Upper lobe of left lung (tissue), 6 donors: Measurements from ENCODE around the gene RPS23. TPM values are rescaled to one million over a fixed set of nuclear protein-coding genes. Genes with fewer than 3 reads are reported as not detected.

Source experiments
- ATAC-seq, 2 donors: fragments of 200-7000 bp; cut with Tn5 transposase; one replicate each; pipeline ENCODE4 v1.9.1; 2022; ENCODE audit warnings: mild to moderate bottlenecking in 2 of 2, moderate library complexity in 2 of 2; ENCODE audit not compliant: low FRiP score in 2 of 2
- DNase-seq, 2 donors: peaks; one replicate each; pipeline ENCODE4 v3.0.0-alpha.2; 2019 to 2020
- H3K27ac ChIP-seq, 4 donors: fragments of 200-600 bp; sonication (generic); one replicate each; pipeline ENCODE4 v1.5.1; 2016 to 2019
- H3K27me3 ChIP-seq, 4 donors: fragments of 200-600 bp; sonication (generic); one replicate each; pipeline ENCODE4 v1.5.1; 2017 to 2019
- H3K36me3 ChIP-seq, 4 donors: fragments of 200-600 bp; sonication (generic); one replicate each; pipeline ENCODE4 v1.5.1; 2016 to 2019
- H3K4me1 ChIP-seq, 4 donors: fragments of 200-600 bp; sonication (generic); one replicate each; pipeline ENCODE4 v1.5.1; 2018 to 2019
- H3K4me3 ChIP-seq, 4 donors: fragments of 200-600 bp; sonication (generic); one replicate each; pipeline ENCODE4 v1.5.1; 2017 to 2019; ENCODE audit warnings: mild to moderate bottlenecking in 2 of 4, moderate library complexity in 1 of 4
- H3K9me3 ChIP-seq, 4 donors: fragments of 200-600 bp; sonication (generic); one replicate each; pipeline ENCODE4 v1.5.1; 2018 to 2019
- EP300 ChIP-seq, 4 donors: sonication (generic); formaldehyde crosslinking; IDR thresholded peaks; one replicate each; pipeline ENCODE4 v1.5.1; 2017; ENCODE audit warnings: antibody characterized with exemption in 4 of 4, control low read depth in 2 of 4
- POLR2A ChIP-seq, 4 donors: fragments of 450-650 bp; IDR thresholded peaks; one replicate each; pipeline ENCODE4 v1.5.1; 2016 to 2017; ENCODE audit warnings: antibody characterized with exemption in 4 of 4, mild to moderate bottlenecking in 2 of 4
- POLR2AphosphoS5 ChIP-seq, 2 donors: sonication (generic); formaldehyde crosslinking; IDR thresholded peaks; one replicate each; pipeline ENCODE4 v1.5.1; 2017; ENCODE audit warnings: antibody characterized with exemption in 2 of 2
- whole genome bisulfite sequencing, 2 donors: methylation state at CpG; one replicate each; pipeline ENCODE4 v1.1.5; 2017 to 2018; 5-methylcytosine and 5-hydroxymethylcytosine counted together
- total RNA-seq, 6 donors: library from RNA; depleted of rRNA in 4 of 6; stranded (reverse); fragments of >200 nt in 4 of 6; gene quantifications; one replicate each; pipeline versions ENCODE4 v1.1.0 to v1.2.1, GENCODE V29; 2016 to 2021
- TF ChIP-seq, protein P1 (sequence below), 6 experiments: fragments of 450-650 bp in 4 of 6; fragments of 200-600 bp in 2 of 6; sonication (generic) in 2 of 6; IDR thresholded peaks; one replicate each; pipeline ENCODE4 v1.5.1; 2016 to 2019; ENCODE audit warnings: antibody characterized with exemption in 6 of 6
- donor health status: DM: no; HTN: no; CAD: no; lungs with moderate emphysema.
- donor health status: DM: no; HTN: yes; CAD: no; lungs with severe emphysema.

RPS23 gene
- total RNA-seq, 6 donors from 2014 or later: 1,173 to 2,208 (median 1,478) TPM

DNA sequence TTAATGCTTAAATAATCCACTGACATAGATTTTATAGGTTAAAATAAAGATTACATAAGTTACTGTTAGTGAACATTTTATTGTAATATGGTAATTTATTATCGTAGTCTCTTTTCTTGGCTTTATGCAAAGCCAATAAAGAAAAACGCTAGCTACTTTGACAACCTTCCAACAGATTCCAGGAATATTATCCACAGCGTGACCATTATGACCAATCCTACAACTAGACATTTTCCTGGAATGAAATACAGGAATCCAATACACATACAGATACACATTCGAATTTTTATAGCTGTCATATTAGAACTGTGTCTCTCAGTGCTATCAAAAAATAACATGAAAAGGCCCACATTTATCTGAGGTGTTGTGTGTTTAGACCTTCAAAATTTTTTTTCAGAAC, 13.1 kb downstream of the RPS23 start:
- TF ChIP-seq, protein P1, sequence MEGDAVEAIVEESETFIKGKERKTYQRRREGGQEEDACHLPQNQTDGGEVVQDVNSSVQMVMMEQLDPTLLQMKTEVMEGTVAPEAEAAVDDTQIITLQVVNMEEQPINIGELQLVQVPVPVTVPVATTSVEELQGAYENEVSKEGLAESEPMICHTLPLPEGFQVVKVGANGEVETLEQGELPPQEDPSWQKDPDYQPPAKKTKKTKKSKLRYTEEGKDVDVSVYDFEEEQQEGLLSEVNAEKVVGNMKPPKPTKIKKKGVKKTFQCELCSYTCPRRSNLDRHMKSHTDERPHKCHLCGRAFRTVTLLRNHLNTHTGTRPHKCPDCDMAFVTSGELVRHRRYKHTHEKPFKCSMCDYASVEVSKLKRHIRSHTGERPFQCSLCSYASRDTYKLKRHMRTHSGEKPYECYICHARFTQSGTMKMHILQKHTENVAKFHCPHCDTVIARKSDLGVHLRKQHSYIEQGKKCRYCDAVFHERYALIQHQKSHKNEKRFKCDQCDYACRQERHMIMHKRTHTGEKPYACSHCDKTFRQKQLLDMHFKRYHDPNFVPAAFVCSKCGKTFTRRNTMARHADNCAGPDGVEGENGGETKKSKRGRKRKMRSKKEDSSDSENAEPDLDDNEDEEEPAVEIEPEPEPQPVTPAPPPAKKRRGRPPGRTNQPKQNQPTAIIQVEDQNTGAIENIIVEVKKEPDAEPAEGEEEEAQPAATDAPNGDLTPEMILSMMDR (IDR thresholded peaks at IDR 0.05): no peak
- TF ChIP-seq POLR2A (IDR thresholded peaks at IDR 0.05) (no peak), EP300 (IDR thresholded peaks at IDR 0.05) (no peak), POLR2AphosphoS5 (IDR thresholded peaks at IDR 0.05) (no peak)
- 66 to 69% methylated on average over 4 of the region's 4 CpGs for WGBS, 2 donors

DNA sequence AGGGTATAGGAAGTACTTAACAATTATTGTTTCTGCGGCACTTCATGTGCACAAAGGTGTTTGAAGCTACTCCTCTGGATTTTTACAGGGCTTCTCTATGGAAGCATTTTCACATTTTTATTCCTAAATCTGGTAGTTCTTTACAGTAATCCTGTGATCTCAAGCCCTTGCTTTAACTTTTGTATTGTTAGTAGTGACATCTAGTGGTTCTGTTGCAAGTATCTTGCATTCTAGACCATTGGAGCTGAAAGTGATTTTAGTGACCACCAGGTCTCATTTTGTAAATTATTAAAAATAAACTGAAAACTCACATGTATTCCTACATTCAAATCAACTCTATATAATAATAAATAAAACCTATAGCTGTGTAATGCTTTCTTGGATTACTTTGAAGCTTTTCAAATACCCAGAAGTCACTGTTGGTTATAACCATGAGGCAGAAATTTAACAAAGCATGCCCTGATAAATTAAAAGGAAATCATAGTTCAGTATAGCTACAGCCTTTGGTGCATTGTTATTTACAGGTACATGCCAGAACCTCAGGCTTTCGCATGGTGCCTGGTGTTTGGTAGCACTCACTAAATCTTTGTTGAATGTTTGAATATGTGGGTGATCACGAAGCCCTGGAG, 18.9 kb downstream of the RPS23 start:
- Histone ChIP-seq H3K4me1 (no peaks in the 10 kb centered on the region), H3K27ac (no peak overlapping the region), H3K4me3 (no peak overlapping the region), H3K27me3 (no peaks in the 10 kb centered on the region), H3K36me3 (no peaks in the 10 kb centered on the region), H3K9me3 (no peaks in the 10 kb centered on the region)
- TF ChIP-seq POLR2AphosphoS5 (IDR thresholded peaks at IDR 0.05): no peak
- TF ChIP-seq, protein P1 (IDR thresholded peaks at IDR 0.05): peak in 1 of 6 experiments; percentile 8
- no peak for DNase-seq
- ATAC-seq: no peak
- WGBS, 2 donors: 79 to 88% methylated on average over 3 of the region's 3 CpGs

More for the DNA sequence above, 13.1 kb downstream of the RPS23 start:
- DNase-seq (no peak), ATAC-seq (no peak)
- Histone ChIP-seq H3K36me3 (no peaks in the 10 kb centered on the region), H3K9me3 (peaks cover 0 to 9% (median 7%) of the 10 kb centered on the region in 4 donors), H3K27ac (no peak overlapping the region), H3K4me3 (no peak overlapping the region), H3K27me3 (no peaks in the 10 kb centered on the region), H3K4me1 (no peaks in the 10 kb centered on the region)

DNA sequence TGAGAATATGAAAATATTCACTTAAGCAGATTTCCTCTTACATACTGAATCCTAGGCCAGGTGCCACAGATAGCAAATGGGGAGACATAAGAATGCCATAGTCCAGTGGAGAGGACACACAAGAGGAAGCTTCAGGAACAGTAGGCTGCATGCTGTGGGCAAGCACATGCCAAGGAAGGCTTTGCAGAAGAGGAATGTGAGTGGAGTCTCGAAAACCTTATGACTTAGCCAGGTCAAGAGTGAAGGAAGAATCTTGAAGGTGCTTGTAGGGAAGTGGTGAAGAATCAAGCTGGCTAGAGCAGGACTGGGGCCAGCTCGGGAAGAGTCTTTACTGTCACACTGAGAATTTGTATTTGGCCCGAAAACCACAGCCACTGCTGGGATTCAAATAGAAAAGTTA, 20.4 kb downstream of the RPS23 start:
- no peak overlapping the region for H3K27ac ChIP-seq
- ATAC-seq (no peak), DNase-seq (no peak)
- TF ChIP-seq EP300 (IDR thresholded peaks at IDR 0.05): no peak
- TF ChIP-seq, protein P1 (IDR thresholded peaks at IDR 0.05): no peak
- no peak for TF ChIP-seq POLR2A (IDR thresholded peaks at IDR 0.05)
- no peak for TF ChIP-seq POLR2AphosphoS5 (IDR thresholded peaks at IDR 0.05)
- no peaks in the 10 kb centered on the region for H3K27me3 ChIP-seq
- H3K9me3 ChIP-seq: no peaks in the 10 kb centered on the region
- H3K36me3 ChIP-seq: no peaks in the 10 kb centered on the region
- H3K4me3 ChIP-seq: no peak overlapping the region
- H3K4me1 ChIP-seq: no peaks in the 10 kb centered on the region
- WGBS, 2 donors: 72 to 88% methylated on average over 3 of the region's 3 CpGs

DNA sequence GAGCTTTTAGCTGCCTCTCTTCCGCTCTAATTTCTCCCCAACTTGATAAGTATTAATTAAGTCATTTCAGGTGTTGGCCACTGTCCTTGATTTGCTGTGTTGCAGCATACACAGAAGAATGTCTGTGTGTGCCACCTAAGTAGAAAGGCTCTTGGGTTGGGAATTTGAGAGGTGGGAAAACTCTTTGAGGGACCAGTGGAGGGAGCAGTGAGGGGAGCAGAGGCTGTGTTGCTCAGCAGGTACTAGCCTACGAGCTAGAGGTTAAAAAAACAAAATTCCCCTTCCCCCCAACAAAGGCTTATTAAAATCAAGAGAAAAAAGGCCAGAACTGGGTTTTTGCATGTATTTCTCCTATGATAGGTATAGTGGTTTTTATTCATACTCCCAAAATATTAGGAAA, 20.9 kb downstream of the RPS23 start:
- ATAC-seq: no peak

More for the DNA sequence above, 20.9 kb downstream of the RPS23 start:
- no peaks in the 10 kb centered on the region for H3K36me3 ChIP-seq
- no peaks in the 10 kb centered on the region for H3K27me3 ChIP-seq
- H3K9me3 ChIP-seq: no peaks in the 10 kb centered on the region
- TF ChIP-seq POLR2AphosphoS5 (IDR thresholded peaks at IDR 0.05): no peak
- TF ChIP-seq, protein P1 (IDR thresholded peaks at IDR 0.05): no peak
- TF ChIP-seq EP300 (IDR thresholded peaks at IDR 0.05): no peak
- no peak for TF ChIP-seq POLR2A (IDR thresholded peaks at IDR 0.05)
- 85 to 97% methylated on average over 2 of the region's 2 CpGs for WGBS, 2 donors
- no peak overlapping the region for H3K27ac ChIP-seq
- H3K4me1 ChIP-seq: no peaks in the 10 kb centered on the region
- H3K4me3 ChIP-seq: no peak overlapping the region
- no peak for DNase-seq
